GM19193 (cell line): Measurements from ENCODE around the gene MSRB3.

Experiments used
- POLR2A ChIP-seq: IDR thresholded peaks from 4 replicates; pipeline ENCODE4 v1.6.1; 2011; ENCODE audit not compliant: insufficient read depth, insufficient read length; ENCODE audit errors: extremely low read depth

The MSRB3 gene

GRCh38 chr12:65306366-65307168 lies 28.1 kb downstream of the MSRB3 start:
- TF ChIP-seq POLR2A: no peak

GRCh38 chr12:65307169-65307501 lies 28.7 kb downstream of the MSRB3 start:
- TF ChIP-seq POLR2A: no peak

GRCh38 chr12:65308006-65308405 lies 29.5 kb downstream of the MSRB3 start:
- no peak for TF ChIP-seq POLR2A

GRCh38 chr12:65308601-65309071 lies 30.2 kb downstream of the MSRB3 start:
- TF ChIP-seq POLR2A: no peak

- no peak for TF ChIP-seq POLR2A
These were observed 32.8 kb downstream of the MSRB3 start for GRCh38 chr12:65311260-65311659.

- TF ChIP-seq POLR2A: no peak
These were observed 35.3 kb downstream of the MSRB3 start for GRCh38 chr12:65313719-65314317.

GRCh38 chr12:65318186-65318685 lies 39.8 kb downstream of the MSRB3 start:
- no peak for TF ChIP-seq POLR2A

- no peak for TF ChIP-seq POLR2A
These were observed 41.3 kb downstream of the MSRB3 start for GRCh38 chr12:65319688-65320200.

- no peak for TF ChIP-seq POLR2A
These were observed 44.6 kb downstream of the MSRB3 start for GRCh38 chr12:65323070-65323469.

- TF ChIP-seq POLR2A: no peak
These were observed 45.6 kb downstream of the MSRB3 start for GRCh38 chr12:65324056-65324455.

GRCh38 chr12:65324551-65324950 lies 46.1 kb downstream of the MSRB3 start:
- no peak for TF ChIP-seq POLR2A

- no peak for TF ChIP-seq POLR2A
These were observed 46.7 kb downstream of the MSRB3 start for GRCh38 chr12:65325183-65325582.

GRCh38 chr12:65326616-65327015 lies 48.1 kb downstream of the MSRB3 start:
- TF ChIP-seq POLR2A: no peak

GRCh38 chr12:65327207-65328076 lies 49.0 kb downstream of the MSRB3 start:
- no peak for TF ChIP-seq POLR2A

GRCh38 chr12:65329721-65330120 lies 51.2 kb downstream of the MSRB3 start:
- no peak for TF ChIP-seq POLR2A
